Endothelial cell of umbilical vein (primary cell): ENCODE measurements around the gene SYNGR3. TPM values are rescaled to one million over a fixed set of nuclear protein-coding genes. Genes with fewer than 3 reads are reported as not detected.
A peak's percentile ranks its signal among the peaks of the same experiment; 100 is the strongest.

Experiments
- BruUV-seq: library from RNA; stranded (reverse); fragments of 400-500 nt; replicated peaks from 2 replicates; lab custom pipeline; 2021; lab: Mats Ljungman, UMichigan
- CTCF ChIA-PET: fragments of 300-600, 350-600 bp; sonication (Branson Sonifier 250); formaldehyde crosslinking; loops from one replicate; lab custom pipeline; 2021; ENCODE audit warnings: antibody characterized with exemption, inconsistent platforms; lab: Charles Lee
- POLR2A ChIA-PET: fragments of 300-600, 350-600 bp; sonication (Branson Sonifier 250); formaldehyde crosslinking; loops from one replicate; lab custom pipeline; 2021; ENCODE audit warnings: antibody characterized with exemption, inconsistent platforms; lab: Charles Lee
- DNase-seq: peaks from one replicate; pipeline ENCODE4 v3.0.0-alpha.2; 2011; ENCODE audit warnings: low read depth, low spot score
- FAIRE-seq: peaks from 2 replicates; lab custom pipeline; 2011; peaks lifted over from hg19 to GRCh38; lab: Jason Lieb, UNC
- H2AFZ ChIP-seq: 2 replicates; pipeline ENCODE4 v1.6.0; 2012; ENCODE audit warnings: low read depth, low read length, control low read depth, inconsistent platforms
- H3K27ac ChIP-seq: 2 replicates; pipeline ENCODE4 v1.5.1; 2011; ENCODE audit warnings: low read depth, mild to moderate bottlenecking, control low read depth, low read length, moderate library complexity; ENCODE audit not compliant: insufficient read depth
- H3K27me3 ChIP-seq, 2 experiments: 2 replicates each; pipeline versions ENCODE4 v1.6.0 to v1.6.1; 2011; ENCODE audit warnings: low read length in 2 of 2, mixed read lengths in 1 of 2; ENCODE audit not compliant: control insufficient read depth in 2 of 2, insufficient read depth in 2 of 2
- H3K36me3 ChIP-seq, 2 experiments: 2 replicates in 1 of 2; 3 replicates in 1 of 2; pipeline ENCODE4 v1.5.1; 2011; ENCODE audit warnings: low read length in 2 of 2, mild to moderate bottlenecking in 1 of 2, moderate library complexity in 1 of 2; ENCODE audit not compliant: control insufficient read depth in 2 of 2, insufficient read depth in 2 of 2; ENCODE audit errors: extremely low read depth in 1 of 2
- H3K4me1 ChIP-seq: 3 replicates; pipeline ENCODE4 v1.5.1; 2011; ENCODE audit warnings: mild to moderate bottlenecking, low read length; ENCODE audit not compliant: control insufficient read depth, insufficient read depth; ENCODE audit errors: extremely low read depth
- H3K4me2 ChIP-seq: 2 replicates; pipeline ENCODE4 v1.6.1; 2011; ENCODE audit warnings: low read length, control low read depth, mixed read lengths; ENCODE audit not compliant: insufficient read depth
- H3K4me3 ChIP-seq, 3 experiments: fragments of 200-600 bp in 1 of 3; sonication (generic), shearing (Covaris generic) in 1 of 3; replicated peaks in 1 of 3; 2 replicates each; pipeline ENCODE4 v1.5.1; 2011 to 2016; ENCODE audit warnings: control low read depth in 3 of 3, low read length in 3 of 3, mild to moderate bottlenecking in 2 of 3, inconsistent platforms in 1 of 3, low read depth in 1 of 3, moderate library complexity in 1 of 3; ENCODE audit not compliant: insufficient read depth in 1 of 3
- H3K79me2 ChIP-seq: 2 replicates; pipeline ENCODE4 v1.6.0; 2012; ENCODE audit warnings: low read length, inconsistent platforms; ENCODE audit not compliant: control insufficient read depth, insufficient read depth
- H3K9ac ChIP-seq: replicated peaks from 2 replicates; pipeline ENCODE3; 2011; ENCODE audit warnings: low read length, control low read depth; ENCODE audit not compliant: insufficient read depth; ENCODE audit errors: extremely low read depth
- H3K9me1 ChIP-seq: replicated peaks from 3 replicates; pipeline ENCODE4 v1.6.0; 2011; ENCODE audit warnings: mild to moderate bottlenecking, low read length; ENCODE audit not compliant: control insufficient read depth, insufficient read depth; ENCODE audit errors: extremely low read depth
- H3K9me3 ChIP-seq: replicated peaks from 2 replicates; pipeline ENCODE4 v1.5.1; 2012; ENCODE audit warnings: low read length, inconsistent platforms; ENCODE audit not compliant: control insufficient read depth, insufficient read depth
- H4K20me1 ChIP-seq: replicated peaks from 2 replicates; pipeline ENCODE3; 2011; ENCODE audit warnings: mild to moderate bottlenecking, low read length; ENCODE audit not compliant: control insufficient read depth, insufficient read depth; ENCODE audit errors: extremely low read depth
- EZH2 ChIP-seq: IDR thresholded peaks from 2 replicates; pipeline ENCODE4 v1.6.1; 2012; ENCODE audit warnings: borderline replicate concordance, low read depth, mild to moderate bottlenecking, moderate library complexity, low read length, inconsistent platforms; ENCODE audit not compliant: severe bottlenecking
- FOS ChIP-seq: IDR thresholded peaks from 2 replicates; pipeline ENCODE4 v1.6.1; 2011; ENCODE audit warnings: mild to moderate bottlenecking, low read length, moderate library complexity, borderline replicate concordance; ENCODE audit not compliant: insufficient read depth
- GATA2 ChIP-seq: IDR thresholded peaks from 2 replicates; pipeline ENCODE4 v1.7.0; 2011; ENCODE audit warnings: low read depth, mild to moderate bottlenecking, moderate library complexity, mixed read lengths, low read length; ENCODE audit not compliant: insufficient read length, insufficient read depth
- JUN ChIP-seq: IDR thresholded peaks from 2 replicates; pipeline ENCODE4 v1.6.1; 2011; ENCODE audit warnings: borderline replicate concordance, low read depth; ENCODE audit not compliant: insufficient read length, insufficient read depth
- MAX ChIP-seq: IDR thresholded peaks from 2 replicates; pipeline ENCODE4 v1.6.1; 2011; ENCODE audit not compliant: insufficient read depth, insufficient read length
- MYC ChIP-seq: IDR thresholded peaks from one replicate; pipeline ENCODE4 v1.6.1; 2011; ENCODE audit warnings: mild to moderate bottlenecking, low read depth, low read length
- POLR2A ChIP-seq: IDR thresholded peaks from 2 replicates; pipeline ENCODE4 v1.6.1; 2012; ENCODE audit warnings: low read depth, mild to moderate bottlenecking, control low read depth, low read length
- POLR2AphosphoS5 ChIP-seq: IDR thresholded peaks from 2 replicates; pipeline ENCODE4 v1.6.1; 2012; ENCODE audit warnings: low read depth, mild to moderate bottlenecking, control low read depth, low read length, moderate library complexity; ENCODE audit not compliant: insufficient read depth
- dilution Hi-C: fragments of 300-500 bp; cut with MboI; formaldehyde crosslinking; loops from one replicate; pipeline ENCODE4 v1.15.0; 2019; ENCODE audit warnings: low sequenced_read_pairs; ENCODE audit not compliant: extremely low pct_ligation_motif_present
- intact Hi-C: fragments of 100-400 bp; cut with micrococcal nuclease; formaldehyde crosslinking; loops from one replicate; pipeline ENCODE4 v1.10.0; 2022
- polyA plus RNA-seq, 4 experiments: library from polyadenylated mRNA; depleted of rRNA in 3 of 4; stranded (reverse) in 3 of 4; unstranded in 1 of 4; fragments of >200 nt; gene quantifications; 2 replicates each; pipeline versions ENCODE4 v1.2.1 to v1.2.3, GENCODE V29; 2011 to 2012; ENCODE audit warnings: missing spikeins in 1 of 4
- total RNA-seq: library from RNA; stranded (reverse); gene quantifications from 2 replicates; pipeline ENCODE4 v1.2.3, GENCODE V29; 2021
- TF ChIP-seq, protein P1 (sequence below), 2 donors: IDR thresholded peaks; 1 replicate in 1 of 2; 2 replicates in 1 of 2; pipeline ENCODE4 v1.5.1; 2011; ENCODE audit warnings: low read length in 2 of 2, mild to moderate bottlenecking in 2 of 2, moderate library complexity in 2 of 2, control low read depth in 1 of 2, inconsistent platforms in 1 of 2, low read depth in 1 of 2; ENCODE audit not compliant: insufficient read depth in 1 of 2; ENCODE audit errors: extremely low read depth in 1 of 2

Gene SYNGR3
- total and polyA plus RNA-seq, 2 donors (not counting 3 experiments of a cell fraction or from before 2014, with no cell fraction given), result 0.95 to 1.4 TPM

GRCh38 chr16:2019921-2020831, 30.4 kb downstream of the SYNGR3 start:
- Histone ChIP-seq H3K4me2 (peak overlapping the region; percentile 8), H3K4me1 (peaks cover 15% of the 10 kb centered on the region), H3K27ac (no peak overlapping the region), H3K36me3 (no peaks in the 10 kb centered on the region), H4K20me1 (no peaks in the 10 kb centered on the region), H2AFZ (peak overlapping the region; percentile 27), H3K79me2 (no peaks in the 10 kb centered on the region), H3K27me3 (peaks cover 4 to 11% of the 10 kb centered on the region in 2 experiments), H3K9me3 (no peaks in the 10 kb centered on the region), H3K4me3 (no peak overlapping the region), H3K9me1 (no peaks in the 10 kb centered on the region), H3K9ac (no peak overlapping the region)
- no peak for DNase-seq
- BruUV-seq, result no TSS peak
- intact Hi-C loops (no loop called here), dilution Hi-C loops (no loop called here)
- no peak for FAIRE-seq
- ChIA-PET POLR2A (no interaction called here), CTCF (interaction anchor here (1.1 to 8.9 kb wide), 3 partner anchors 15 to 120 kb away, joined by 3 to 137 read pairs (median 6); partner anchors contain the start of gene PKD1)
- TF ChIP-seq EZH2 (peak; percentile 30), POLR2A (no peak), MAX (no peak)

GRCh38 chr16:2022723-2023091, 32.9 kb downstream of the SYNGR3 start:
- intact Hi-C loops (loop anchor here (1.0 to 2.0 kb wide), 4 partner anchors 24 to 118 kb away; partner anchors contain the start of genes NTHL1 and TSC2), dilution Hi-C loops (no loop called here)
- Histone ChIP-seq H3K27me3 (peaks cover 4 to 11% of the 10 kb centered on the region in 2 experiments), H3K4me3 (peak overlapping the region in 2 of 3 experiments; percentile 20 to 24), H4K20me1 (no peaks in the 10 kb centered on the region), H3K79me2 (peaks cover 4% of the 10 kb centered on the region), H3K9ac (no peak overlapping the region), H2AFZ (peak overlapping the region; percentile 93), H3K4me1 (peaks cover 21% of the 10 kb centered on the region), H3K9me3 (no peaks in the 10 kb centered on the region), H3K36me3 (no peaks in the 10 kb centered on the region), H3K27ac (no peak overlapping the region), H3K4me2 (peak overlapping the region; percentile 52), H3K9me1 (no peaks in the 10 kb centered on the region)
- ChIA-PET POLR2A (interaction anchor here (3.1 kb wide), 1 partner anchor 132 kb away, joined by 20 read pairs; the partner anchor contains the start of gene TRAF7), CTCF (interaction anchor here (0.6 to 8.9 kb wide), 33 partner anchors 10 to 252 kb away, joined by 3 to 137 read pairs (median 5); partner anchors contain the start of genes ECI1, GFER, NTHL1 and PKD1)
- FAIRE-seq, result no peak
- BruUV-seq, result no TSS peak
- DNase-seq, result no peak
- TF ChIP-seq, protein P1, sequence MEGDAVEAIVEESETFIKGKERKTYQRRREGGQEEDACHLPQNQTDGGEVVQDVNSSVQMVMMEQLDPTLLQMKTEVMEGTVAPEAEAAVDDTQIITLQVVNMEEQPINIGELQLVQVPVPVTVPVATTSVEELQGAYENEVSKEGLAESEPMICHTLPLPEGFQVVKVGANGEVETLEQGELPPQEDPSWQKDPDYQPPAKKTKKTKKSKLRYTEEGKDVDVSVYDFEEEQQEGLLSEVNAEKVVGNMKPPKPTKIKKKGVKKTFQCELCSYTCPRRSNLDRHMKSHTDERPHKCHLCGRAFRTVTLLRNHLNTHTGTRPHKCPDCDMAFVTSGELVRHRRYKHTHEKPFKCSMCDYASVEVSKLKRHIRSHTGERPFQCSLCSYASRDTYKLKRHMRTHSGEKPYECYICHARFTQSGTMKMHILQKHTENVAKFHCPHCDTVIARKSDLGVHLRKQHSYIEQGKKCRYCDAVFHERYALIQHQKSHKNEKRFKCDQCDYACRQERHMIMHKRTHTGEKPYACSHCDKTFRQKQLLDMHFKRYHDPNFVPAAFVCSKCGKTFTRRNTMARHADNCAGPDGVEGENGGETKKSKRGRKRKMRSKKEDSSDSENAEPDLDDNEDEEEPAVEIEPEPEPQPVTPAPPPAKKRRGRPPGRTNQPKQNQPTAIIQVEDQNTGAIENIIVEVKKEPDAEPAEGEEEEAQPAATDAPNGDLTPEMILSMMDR (IDR thresholded peaks at IDR 0.05; ENCODE audit: extremely low read depth in 1 of 2, insufficient read depth in 1 of 2, low read depth in 1 of 2, low read length in 2 of 2), result no peak
- TF ChIP-seq POLR2A (no peak), POLR2AphosphoS5 (no peak), EZH2 (no peak), JUN (no peak), GATA2 (no peak), FOS (no peak), MAX (no peak), MYC (no peak)
